Adipose tissue (tissue), 3 donors: ENCODE results near the gene ZNF527. TPM values are rescaled to one million over a fixed set of nuclear protein-coding genes. Genes with fewer than 3 reads are reported as not detected.
"Not testable (repeated sequence)": the region's sequence is repeated elsewhere in the genome, so short reads cannot be mapped to it uniquely, and the experiment has no call there.

Experiments used
- H3K27ac ChIP-seq: one replicate; pipeline ENCODE4 v1.5.1; 2013; ENCODE audit warnings: low read depth, low read length
- WGBS, 3 donors: extraction: QIAGEN DNeasy Blood & Tissue Kit; methylation state at CpG; one replicate each; pipeline ENCODE4 v1.1.7; 2013; 5-methylcytosine and 5-hydroxymethylcytosine counted together
- polyA plus RNA-seq, 3 donors: library from polyadenylated mRNA; stranded (reverse); fragments of 200-250 nt; gene quantifications; one replicate each; pipeline ENCODE4 v1.2.3, GENCODE V29; 2013
- donor health status: healthy with polysubstance abuse.
- donor health status: Bipolar disorder and iron deficiency.
- donor health status: healthy.

The ZNF527 gene
- 1 to 10 TPM; 1.6 to 5.5 (median 2.4) TPM for polyA plus RNA-seq

GRCh38 chr19:37370880-37371661 lies at the start of gene ZNF527:
Gene ZNF527, plus strand, starts transcription at chr19:37371099. Its CDS starts 3,100 bp downstream, at chr19:37374199.
- H3K27ac ChIP-seq = no peak within 1 kb of the TSS
- 1 to 2% (median 2%) methylated on average over 58 of the region's 58 CpGs for WGBS, 3 donors

GRCh38 chr19:37329686-37330085 lies 41.2 kb upstream of the ZNF527 start:
- H3K27ac ChIP-seq = no peak overlapping the region
- WGBS, 3 donors = 80 to 86% (median 81%) methylated on average over 1 of the region's 1 CpG

- no peak overlapping the region for H3K27ac ChIP-seq
Observed at GRCh38 chr19:37332839-37333238, 38.1 kb upstream of the ZNF527 start.

GRCh38 chr19:37333457-37333856 lies 37.4 kb upstream of the ZNF527 start:
- 30 to 54% (median 35%) methylated on average over 1 of the region's 1 CpG for WGBS, 3 donors
- no peak overlapping the region for H3K27ac ChIP-seq

- no peak overlapping the region for H3K27ac ChIP-seq
- 3 to 17% (median 15%) methylated on average over 49 to 50 of the region's 50 CpGs for WGBS, 3 donors
Observed at GRCh38 chr19:37334179-37335071, 36.5 kb upstream of the ZNF527 start.

- H3K27ac ChIP-seq = no peak overlapping the region
- 98 to 100% (median 99%) methylated on average over 5 of the region's 5 CpGs for WGBS, 3 donors
Observed at GRCh38 chr19:37342753-37343152, 28.1 kb upstream of the ZNF527 start.

GRCh38 chr19:37346091-37346490 lies 24.8 kb upstream of the ZNF527 start:
- H3K27ac ChIP-seq = no peak overlapping the region
- WGBS, 3 donors = 78 to 89% (median 88%) methylated on average over 6 of the region's 6 CpGs

- 92 to 96% (median 95%) methylated on average over 3 of the region's 3 CpGs for WGBS, 3 donors
- H3K27ac ChIP-seq = no peak overlapping the region
Observed at GRCh38 chr19:37348060-37348459, 22.8 kb upstream of the ZNF527 start.

GRCh38 chr19:37353968-37354367 lies 16.9 kb upstream of the ZNF527 start:
- no peak overlapping the region for H3K27ac ChIP-seq

GRCh38 chr19:37355901-37356300 lies 15.0 kb upstream of the ZNF527 start:
- H3K27ac ChIP-seq = no peak overlapping the region
- 97 to 99% (median 98%) methylated on average over 4 of the region's 4 CpGs for WGBS, 3 donors

- WGBS, 3 donors = 78 to 81% (median 79%) methylated on average over 1 of the region's 1 CpG
- no peak overlapping the region for H3K27ac ChIP-seq
Observed at GRCh38 chr19:37361994-37362393, 8.9 kb upstream of the ZNF527 start.

GRCh38 chr19:37362733-37363132 lies 8.2 kb upstream of the ZNF527 start:
- WGBS, 3 donors = 93 to 95% (median 94%) methylated on average over 6 of the region's 6 CpGs
- no peak overlapping the region for H3K27ac ChIP-seq

GRCh38 chr19:37370386-37370879 lies 466 bp upstream of the ZNF527 start:
- H3K27ac ChIP-seq = not testable (repeated sequence)
- WGBS, 3 donors = 9 to 17% (median 11%) methylated on average over 18 of the region's 18 CpGs

- H3K27ac ChIP-seq = no peak overlapping the region
- WGBS, 3 donors = 96 to 98% (median 98%) methylated on average over 4 of the region's 4 CpGs
Observed at GRCh38 chr19:37389234-37389633, 18.3 kb downstream of the ZNF527 start.

- 96 to 98% (median 97%) methylated on average over 6 of the region's 6 CpGs for WGBS, 3 donors
- H3K27ac ChIP-seq = not testable (repeated sequence)
Observed at GRCh38 chr19:37391399-37391798, 20.5 kb downstream of the ZNF527 start.

GRCh38 chr19:37401078-37401477 lies 30.2 kb downstream of the ZNF527 start:
- WGBS, 3 donors = 89 to 92% (median 90%) methylated on average over 1 of the region's 1 CpG
- no peak overlapping the region for H3K27ac ChIP-seq

GRCh38 chr19:37403403-37403802 lies 32.5 kb downstream of the ZNF527 start:
- WGBS, 3 donors = 44 to 52% (median 48%) methylated on average over 33 to 34 of the region's 34 CpGs

GRCh38 chr19:37406140-37406846 lies 35.4 kb downstream of the ZNF527 start:
- not testable (repeated sequence) for H3K27ac ChIP-seq
- 76 to 88% (median 87%) methylated on average over 6 of the region's 6 CpGs for WGBS, 3 donors

More at GRCh38 chr19:37403403-37403802, 32.5 kb downstream of the ZNF527 start:
- no peak overlapping the region for H3K27ac ChIP-seq

GRCh38 chr19:37412700-37413099 lies 41.8 kb downstream of the ZNF527 start:
- no peak overlapping the region for H3K27ac ChIP-seq
- 93 to 97% (median 95%) methylated on average over 2 of the region's 2 CpGs for whole genome bisulfite sequencing, 3 donors
